HG02973 (cell line): Measurements from ENCODE around the gene RPS6KL1.
"Not testable (repeated sequence)": the region's sequence is repeated elsewhere in the genome, so short reads cannot be mapped to it uniquely, and the experiment has no call there.

Experiments used
- ATAC-seq: cut with Tn5 transposase; IDR thresholded peaks from one replicate; pipeline ENCODE4 v1.9.1; 2021; ENCODE audit warnings: moderate library complexity; ENCODE audit not compliant: unreplicated experiment

The RPS6KL1 gene

DNA sequence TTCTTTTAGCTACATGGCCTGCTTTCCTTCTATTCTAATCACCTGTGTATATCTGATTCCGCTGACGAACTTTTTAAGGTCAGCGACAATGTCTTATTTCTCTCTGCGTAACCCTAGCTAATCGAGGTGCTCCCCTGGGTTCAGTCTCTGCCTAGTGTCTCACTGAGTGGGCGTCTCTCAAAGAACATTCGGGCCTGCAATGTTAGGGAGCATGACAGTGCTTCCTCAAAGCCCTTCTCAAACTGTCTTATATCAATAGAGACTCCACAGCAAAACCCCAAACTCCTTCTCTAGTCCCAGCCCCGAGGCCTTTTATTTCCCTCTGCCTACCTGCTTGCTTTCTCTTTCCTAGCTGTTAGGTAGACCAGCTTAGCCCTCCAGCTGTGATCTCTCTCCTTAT, 13.7 kb upstream of the RPS6KL1 start:
- no peak for ATAC-seq

- no peak for ATAC-seq
Measured at GRCh38 chr14:74936151-74936550, 13.1 kb upstream of the RPS6KL1 start.

DNA sequence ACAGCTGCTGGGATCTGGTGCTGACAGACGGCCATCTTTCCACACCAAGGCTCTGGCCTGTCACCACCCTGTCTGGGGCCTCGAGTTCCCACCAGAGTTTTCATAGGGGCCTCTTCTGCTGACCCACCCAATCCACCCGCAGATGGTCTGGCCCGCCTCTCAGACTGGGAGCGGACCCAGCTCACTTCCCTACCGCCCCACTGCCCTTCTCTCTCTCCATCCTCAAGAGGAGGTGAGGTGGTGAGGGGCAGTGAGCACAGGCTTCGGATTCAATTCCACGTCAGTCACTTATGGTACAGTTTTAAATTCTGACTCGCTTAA, 12.3 kb upstream of the RPS6KL1 start:
- ATAC-seq, result no peak

DNA sequence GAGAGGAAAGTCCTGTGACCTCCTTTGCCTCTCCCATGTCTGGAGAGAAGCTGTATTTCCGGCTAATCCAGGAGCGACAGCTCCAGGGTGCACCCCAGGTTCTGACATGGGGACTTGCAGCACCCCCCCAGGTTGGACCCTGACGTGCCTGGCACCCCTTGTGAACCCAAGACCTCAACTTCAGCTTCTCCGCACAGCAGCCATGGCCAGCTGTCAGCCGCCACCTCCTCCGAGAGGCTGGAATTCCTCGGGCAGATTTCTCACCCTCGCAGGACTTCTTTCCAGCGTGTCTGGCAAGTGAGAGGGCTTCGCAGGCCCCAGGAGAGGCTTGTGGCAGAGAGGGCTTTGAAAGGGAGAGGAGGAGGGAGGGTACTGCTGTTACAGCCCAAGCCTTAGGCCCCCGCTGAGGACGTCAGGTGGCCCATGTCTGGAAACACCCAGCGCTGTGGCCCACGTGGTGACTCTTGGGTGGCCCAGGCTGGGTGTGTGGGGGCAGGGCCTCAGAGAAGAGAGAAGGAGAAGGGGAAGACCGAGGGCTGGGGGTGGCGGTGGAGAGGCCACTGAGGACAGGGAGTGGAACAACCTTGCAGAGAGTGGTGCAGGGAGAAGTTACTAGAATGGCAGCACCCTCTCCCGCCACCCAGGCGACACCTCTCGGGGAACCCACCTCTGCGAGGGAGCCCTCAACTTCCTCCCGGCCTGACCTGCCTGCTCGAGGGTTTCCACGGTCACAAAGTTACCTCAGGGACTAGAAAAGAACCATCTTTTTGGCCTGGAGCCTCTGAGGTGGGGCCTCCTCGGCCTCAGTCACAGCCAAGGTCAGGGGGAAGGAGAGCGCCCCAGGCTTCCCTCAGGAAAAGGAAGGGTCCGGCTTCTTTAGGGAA, 11.7 kb upstream of the RPS6KL1 start:
- no peak for ATAC-seq

- ATAC-seq, result no peak
Measured at GRCh38 chr14:74934041-74934440, 11.0 kb upstream of the RPS6KL1 start.

- ATAC-seq, result not testable (repeated sequence)
Measured at GRCh38 chr14:74932936-74933335, 9.9 kb upstream of the RPS6KL1 start.

- no peak for ATAC-seq
Measured at GRCh38 chr14:74932401-74932901, 9.4 kb upstream of the RPS6KL1 start.

- not testable (repeated sequence) for ATAC-seq
Measured at GRCh38 chr14:74931744-74932143, 8.7 kb upstream of the RPS6KL1 start.

- no peak for ATAC-seq
Measured at GRCh38 chr14:74929242-74929641, 6.2 kb upstream of the RPS6KL1 start.

- ATAC-seq, result no peak
Measured at GRCh38 chr14:74927225-74927624, 4.2 kb upstream of the RPS6KL1 start.

DNA sequence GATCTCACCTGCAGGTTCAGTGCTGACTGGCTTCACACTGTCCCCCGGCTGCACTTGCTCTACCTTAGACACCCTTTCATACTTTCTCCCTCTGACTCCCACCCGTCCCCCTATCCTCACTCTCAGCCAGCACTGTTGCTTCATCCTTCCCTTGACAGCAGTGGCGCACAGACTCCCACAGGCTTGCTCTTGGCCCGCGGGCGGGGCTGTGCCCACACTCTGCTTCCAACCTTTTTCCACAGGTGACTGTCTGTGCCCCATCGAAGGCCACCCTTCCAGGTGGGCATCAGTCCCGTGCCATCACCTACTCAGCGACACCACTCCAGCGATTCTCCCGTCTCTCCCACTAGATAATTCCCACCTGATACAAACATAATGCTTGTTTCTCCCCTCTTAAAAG, 1.0 kb upstream of the RPS6KL1 start:
- no peak for ATAC-seq

GRCh38 chr14:74921987-74922751, 891 bp downstream of the RPS6KL1 start:
- ATAC-seq, result no peak

DNA sequence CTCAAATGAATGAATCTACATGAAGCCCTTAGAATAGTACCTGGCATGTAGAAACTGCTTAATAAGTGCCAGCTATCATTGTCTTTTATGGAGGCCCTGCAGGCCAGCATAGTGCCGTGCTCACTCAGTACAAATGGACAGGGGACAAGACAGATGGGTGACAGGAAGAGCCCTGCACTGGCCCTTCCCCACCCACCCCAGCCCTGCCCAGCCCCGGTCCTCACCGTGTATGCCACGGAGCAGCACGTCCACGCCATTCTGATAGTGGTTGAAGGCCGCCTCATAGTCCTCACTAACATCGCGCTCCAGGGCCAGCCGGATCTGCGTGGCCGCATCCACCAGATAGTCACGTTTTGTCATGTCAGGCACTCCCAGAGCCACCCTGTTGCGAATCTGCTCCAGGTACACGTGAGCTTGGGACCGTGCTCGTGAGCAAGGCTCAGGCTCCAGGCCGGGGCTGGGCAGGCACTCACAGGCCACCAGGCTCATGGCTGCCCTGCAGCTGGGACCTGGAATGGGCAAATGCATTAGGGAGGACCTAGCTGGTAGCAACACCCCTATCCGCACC, 1.9 kb downstream of the RPS6KL1 start:
- ATAC-seq, result no peak

DNA sequence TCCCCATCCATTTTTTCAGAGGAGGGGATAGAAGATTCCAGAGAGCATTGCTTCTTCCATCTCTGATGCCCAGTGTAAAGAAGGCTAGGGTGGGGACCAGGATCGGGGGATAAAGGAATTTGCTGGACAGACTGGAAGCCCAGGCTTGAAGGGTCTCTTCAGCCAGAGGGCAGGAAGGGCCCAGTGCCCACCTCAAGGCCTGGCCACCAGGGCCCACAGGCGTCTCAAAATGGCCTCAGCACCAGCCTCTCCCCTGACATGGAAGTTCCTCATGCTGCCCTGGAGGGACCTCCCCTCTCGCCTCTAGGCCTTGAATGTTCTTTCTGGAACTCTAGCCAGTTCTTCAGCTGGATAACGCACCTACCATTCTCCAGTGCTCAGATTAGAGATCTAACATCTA, 2.8 kb downstream of the RPS6KL1 start:
- no peak for ATAC-seq

DNA sequence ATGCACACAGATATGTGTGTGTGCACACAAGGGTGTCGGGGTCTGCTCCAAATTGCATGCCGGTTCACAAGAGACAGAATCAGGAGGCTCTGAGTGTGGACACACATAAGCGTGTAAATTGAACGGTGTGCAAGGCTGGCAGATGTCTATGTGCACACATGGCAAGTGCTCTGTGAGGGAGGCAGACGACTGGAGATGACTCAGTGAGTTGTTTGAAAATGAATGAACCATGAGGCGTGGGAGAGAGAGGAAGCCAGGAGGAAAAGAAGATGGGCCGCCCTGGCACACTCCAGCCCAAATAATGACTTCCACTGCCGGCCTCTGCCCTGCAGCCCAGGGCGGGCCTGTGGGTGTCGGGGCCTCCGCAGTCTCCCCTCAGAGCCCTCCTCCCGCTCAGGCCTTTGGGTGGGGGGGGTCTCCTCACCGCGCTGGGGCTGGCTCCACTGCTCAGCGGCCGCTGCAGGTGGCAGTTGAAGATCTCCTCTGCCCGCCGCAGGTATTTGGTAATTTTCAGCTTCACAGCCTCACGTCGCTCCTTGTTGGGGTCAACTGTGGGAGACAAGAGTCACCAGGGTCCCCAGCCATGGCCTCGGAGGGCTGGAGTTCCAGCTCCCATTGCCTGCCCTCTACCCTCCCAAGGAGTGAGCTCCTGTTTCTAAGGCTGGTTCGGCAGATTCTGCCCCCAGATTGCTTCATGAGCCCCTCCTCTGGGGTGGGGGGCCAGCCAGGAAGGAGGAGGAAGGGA, 3.5 kb downstream of the RPS6KL1 start:
- no peak for ATAC-seq

DNA sequence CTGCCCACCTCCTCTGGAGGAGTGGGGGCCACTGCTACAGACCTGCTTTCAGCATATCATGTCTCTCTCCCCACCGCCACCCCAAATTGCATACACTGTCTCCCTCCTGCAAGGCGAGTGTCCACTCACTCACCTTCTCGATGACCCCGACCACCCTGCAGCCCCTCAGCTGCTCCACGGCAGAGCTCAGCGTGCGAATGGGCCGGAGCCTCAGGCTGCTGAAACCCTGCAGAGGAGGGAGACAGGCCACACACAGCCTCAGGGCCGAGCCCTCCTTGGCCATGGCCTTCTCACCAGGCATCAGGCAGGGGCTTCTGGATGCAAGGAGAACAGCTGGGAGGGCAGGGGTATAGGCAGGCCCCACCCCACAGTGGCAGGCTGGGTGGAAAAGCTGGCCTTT, 4.7 kb downstream of the RPS6KL1 start:
- ATAC-seq, result no peak

GRCh38 chr14:74917646-74918081, 5.4 kb downstream of the RPS6KL1 start:
- no peak for ATAC-seq

GRCh38 chr14:74917178-74917543, 5.9 kb downstream of the RPS6KL1 start:
- ATAC-seq, result no peak

DNA sequence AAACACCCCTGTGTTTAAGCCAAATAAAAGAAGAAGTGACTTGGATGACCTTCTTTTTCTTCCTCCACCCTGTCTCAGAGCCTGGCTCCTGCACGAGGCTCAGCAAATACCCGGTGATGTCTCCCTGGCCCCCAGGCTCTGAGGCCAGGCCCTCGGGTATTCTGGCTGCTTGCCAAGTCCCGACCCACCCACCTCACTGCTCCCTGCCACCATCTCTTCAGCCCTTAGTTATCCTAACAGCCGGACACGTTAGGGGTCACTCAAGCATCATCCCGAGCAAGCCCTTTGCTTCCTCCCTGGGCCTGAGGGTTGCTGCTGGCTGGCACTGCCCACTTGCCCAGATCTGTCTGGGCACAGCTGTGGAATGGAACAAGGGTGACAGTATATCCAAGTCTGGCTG, 7.2 kb downstream of the RPS6KL1 start:
- ATAC-seq, result no peak

- ATAC-seq, result no peak
Measured at GRCh38 chr14:74915426-74915825, 7.6 kb downstream of the RPS6KL1 start.

DNA sequence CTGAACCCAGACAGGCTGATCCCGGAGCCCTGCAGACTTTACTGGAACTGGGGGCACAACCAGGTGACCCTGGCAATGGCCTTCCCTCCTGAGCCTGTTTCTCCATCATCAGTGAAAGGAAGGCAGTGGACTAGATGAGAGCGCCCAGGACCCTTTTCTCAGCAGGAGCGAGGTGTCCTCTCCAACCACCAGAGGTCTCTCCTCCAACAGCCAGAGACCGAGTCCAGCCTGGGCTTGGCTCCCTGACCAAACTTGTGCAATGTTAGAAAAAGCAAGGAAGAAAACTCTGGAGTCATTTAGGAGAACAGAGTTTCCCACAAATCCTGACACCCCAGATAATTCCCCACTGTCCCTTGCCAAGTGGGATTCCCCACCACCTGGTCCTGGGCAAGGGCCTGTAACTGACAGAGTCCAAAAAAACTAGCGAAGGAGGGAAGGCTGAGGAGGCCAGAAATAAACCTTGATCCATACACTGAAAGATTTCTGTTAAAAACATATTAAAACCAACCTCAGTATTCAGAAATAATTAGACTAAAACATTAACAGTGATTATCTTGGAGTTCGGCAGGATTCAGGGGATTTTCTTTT, 9.0 kb downstream of the RPS6KL1 start:
- no peak for ATAC-seq
